ENCODE results near the gene TMEM79. TPM values are rescaled to one million over a fixed set of nuclear protein-coding genes. Genes with fewer than 3 reads are reported as not detected.

Gene TMEM79
- total and polyA plus RNA-seq, 2 of the 4 experiments (the other 2 are of a cell fraction): 0.54 to 3.3 TPM

DNA sequence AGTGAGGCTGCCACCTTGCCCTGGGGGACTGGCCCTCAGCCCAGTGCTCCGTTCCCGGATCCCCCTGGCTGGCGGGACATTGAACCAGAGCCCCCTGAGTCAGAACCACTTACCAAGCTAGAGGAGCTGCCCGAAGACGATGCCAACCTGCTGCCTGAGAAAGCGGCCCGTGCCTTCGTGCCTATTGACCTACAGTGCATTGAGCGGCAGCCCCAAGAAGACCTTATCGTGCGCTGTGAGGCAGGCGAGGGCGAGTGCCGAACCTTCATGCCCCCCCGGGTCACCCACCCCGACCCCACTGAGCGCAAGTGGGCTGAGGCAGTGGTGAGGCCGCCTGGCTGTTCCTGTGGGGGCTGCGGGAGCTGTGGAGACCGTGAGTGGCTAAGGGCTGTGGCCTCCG, 1.3 kb downstream of the TMEM79 start:
- no TSS peak for BruUV-seq (replicated peaks)
- H3K4me1 ChIP-seq (ENCODE audit: control insufficient read depth, insufficient read depth, low read length): peaks cover 9% of the 10 kb centered on the region
- no peaks in the 10 kb centered on the region for H3K9me3 ChIP-seq (ENCODE audit: control insufficient read depth, insufficient read depth, low read length)
- H3K4me2 ChIP-seq (ENCODE audit: low read depth, low read length): no peak overlapping the region
- no peak overlapping the region for H3K4me3 ChIP-seq (ENCODE audit: insufficient read depth, low read depth, low read length)
- H3K36me3 ChIP-seq (ENCODE audit: control insufficient read depth, insufficient read depth, low read length): peaks cover 10% of the 10 kb centered on the region; the same call in 1 of the 2 replicates
- no peak overlapping the region for H3K14ac ChIP-seq (replicated peaks; ENCODE audit: low read depth, low read length)
- H2AFZ ChIP-seq (replicated peaks; ENCODE audit: low read length, poor library complexity): no peak overlapping the region
- H3K79me1 ChIP-seq (ENCODE audit: low read depth in 1 of 2, low read length in 2 of 2): peaks cover 21 to 41% of the 10 kb centered on the region in 2 experiments; a peak in 3 of 4 replicates
- CTCF ChIA-PET: no interaction called here
- no peak overlapping the region for H3K27ac ChIP-seq (ENCODE audit: insufficient read depth, low read length)
- no peak overlapping the region for H2BK120ac ChIP-seq (ENCODE audit: low read depth, low read length)
- no peak overlapping the region for H3K18ac ChIP-seq (ENCODE audit: low read depth, low read length)
- no peak overlapping the region for H3K56ac ChIP-seq (ENCODE audit: extremely low read depth, insufficient read depth, low read length)
- H2BK20ac ChIP-seq (ENCODE audit: low read depth, low read length): no peak overlapping the region
- no peak overlapping the region for H2AK5ac ChIP-seq (ENCODE audit: low read depth, low read length)
- dilution Hi-C loops (cut with HindIII; ENCODE audit: low sequenced_read_pairs, unreplicated experiment): no loop called here
- H4K20me1 ChIP-seq (ENCODE audit: insufficient read depth, low read length): peaks cover 12% of the 10 kb centered on the region
- H2BK15ac ChIP-seq (ENCODE audit: low read depth, low read length): no peak overlapping the region
- H4K91ac ChIP-seq (ENCODE audit: insufficient read depth, low read depth, low read length): no peak overlapping the region
- 95% methylated on average over 17 of the region's 21 CpGs; no CpG with 5 or more reads in 1 of the 2 experiments for WGBS, 2 experiments (ENCODE audit: extremely low coverage in 2 of 2, insufficient read length in 1 of 2)
- no peak overlapping the region for H3K9ac ChIP-seq (ENCODE audit: low read depth, low read length)
- H2AK9ac ChIP-seq (replicated peaks; ENCODE audit: low read depth, low read length, poor library complexity): peak overlapping the region; percentile 26
- in situ Hi-C loops (cut with MboI; ENCODE audit: low sequenced_read_pairs): no loop called here
- no peak for ATAC-seq (ENCODE audit: low read depth)
- H2BK5ac ChIP-seq (ENCODE audit: low read depth, low read length, poor library complexity, severe bottlenecking): no peak overlapping the region
- no peak overlapping the region for H3K4ac ChIP-seq (ENCODE audit: low read depth, low read length)
- POLR2A ChIA-PET (ENCODE audit: unreplicated experiment): no interaction called here
- intact Hi-C loops (cut with micrococcal nuclease): no loop called here
- no peaks in the 10 kb centered on the region for H3K27me3 ChIP-seq (ENCODE audit: control insufficient read depth, insufficient read depth, low read length)
- TF ChIP-seq ELK1 (IDR thresholded peaks at IDR 0.05; ENCODE audit: borderline replicate concordance, low read depth, low read length) (no peak), CHD1 (IDR thresholded peaks at IDR 0.05; ENCODE audit: low read depth, low read length) (no peak), CTCF (conservative IDR thresholded peaks at IDR 0.05; ENCODE audit: low read depth, low read length) (no peak), RAD21 (IDR thresholded peaks at IDR 0.05; ENCODE audit: low read length) (no peak), MAZ (IDR thresholded peaks at IDR 0.05; ENCODE audit: borderline replicate concordance, low read depth, low read length) (no peak), MAFK (IDR thresholded peaks at IDR 0.05; ENCODE audit: low read depth, low read length) (no peak), FOS (IDR thresholded peaks at IDR 0.05; ENCODE audit: low read depth, low read length) (no peak), POLR2A (IDR thresholded peaks at IDR 0.05; ENCODE audit: low read depth, low read length) (no peak), NFE2L2 (IDR thresholded peaks at IDR 0.05; ENCODE audit: low read depth, low read length) (no peak)
- TF ChIP-seq, protein P1, sequence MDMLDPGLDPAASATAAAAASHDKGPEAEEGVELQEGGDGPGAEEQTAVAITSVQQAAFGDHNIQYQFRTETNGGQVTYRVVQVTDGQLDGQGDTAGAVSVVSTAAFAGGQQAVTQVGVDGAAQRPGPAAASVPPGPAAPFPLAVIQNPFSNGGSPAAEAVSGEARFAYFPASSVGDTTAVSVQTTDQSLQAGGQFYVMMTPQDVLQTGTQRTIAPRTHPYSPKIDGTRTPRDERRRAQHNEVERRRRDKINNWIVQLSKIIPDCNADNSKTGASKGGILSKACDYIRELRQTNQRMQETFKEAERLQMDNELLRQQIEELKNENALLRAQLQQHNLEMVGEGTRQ (IDR thresholded peaks at IDR 0.05; ENCODE audit: low read depth, low read length): no peak
- DNase-seq: no peak
- no peak overlapping the region for H3K23ac ChIP-seq (ENCODE audit: low read depth, low read length)
- H4K8ac ChIP-seq (ENCODE audit: low read depth in 2 of 2, low read length in 2 of 2): no peak overlapping the region
- H4K5ac ChIP-seq (ENCODE audit: low read depth, low read length): no peak overlapping the region
- H3K9me1 ChIP-seq (ENCODE audit: insufficient read depth, low read length): peaks cover 7% of the 10 kb centered on the region

All from IMR-90 (cell line).